Mesendoderm (in vitro differentiated cells): ENCODE data around the gene SAMD11.
"Not testable (repeated sequence)": the region's sequence is repeated elsewhere in the genome, so short reads cannot be mapped to it uniquely, and the experiment has no call there.

Source experiments
- DNase-seq: peaks from one replicate; pipeline ENCODE4 v3.0.0; 2013
- H2AK5ac ChIP-seq: 2 replicates; pipeline ENCODE4 v1.6.1; 2013; ENCODE audit warnings: low read length, inconsistent platforms
- H2BK120ac ChIP-seq: 2 replicates; pipeline ENCODE4 v1.6.1; 2013; ENCODE audit warnings: low read depth, mild to moderate bottlenecking, low read length, moderate library complexity, mixed read lengths
- H2BK15ac ChIP-seq: replicated peaks from 2 replicates; pipeline ENCODE4 v1.6.1; 2013; ENCODE audit warnings: low read depth, mild to moderate bottlenecking, moderate library complexity
- H2BK5ac ChIP-seq: 2 replicates; pipeline ENCODE4 v1.6.1; 2013; ENCODE audit warnings: low read length, inconsistent platforms
- H3K18ac ChIP-seq: 2 replicates; pipeline ENCODE4 v1.6.1; 2013; ENCODE audit warnings: mild to moderate bottlenecking, low read length, mixed read lengths
- H3K23ac ChIP-seq: one replicate; pipeline ENCODE4 v1.6.1; 2013; ENCODE audit warnings: low read length
- H3K27ac ChIP-seq: 2 replicates; pipeline ENCODE4 v1.5.1; 2013; ENCODE audit warnings: low read depth, mild to moderate bottlenecking, inconsistent platforms, low read length, moderate library complexity
- H3K27me3 ChIP-seq: 2 replicates; pipeline ENCODE4 v1.6.1; 2013; ENCODE audit warnings: low read length, control low read depth, mild to moderate bottlenecking, inconsistent platforms; ENCODE audit not compliant: insufficient read depth, poor library complexity
- H3K36me3 ChIP-seq: 2 replicates; pipeline ENCODE4 v1.6.1; 2013; ENCODE audit warnings: low read length, inconsistent platforms; ENCODE audit not compliant: control insufficient read depth, insufficient read depth
- H3K4ac ChIP-seq: one replicate; pipeline ENCODE4 v1.6.1; 2013; ENCODE audit warnings: low read depth, mild to moderate bottlenecking, low read length, moderate library complexity
- H3K4me1 ChIP-seq: 2 replicates; pipeline ENCODE4 v1.6.1; 2013; ENCODE audit warnings: low read depth, low read length, inconsistent platforms; ENCODE audit not compliant: control insufficient read depth
- H3K4me2 ChIP-seq: 2 replicates; pipeline ENCODE4 v1.6.1; 2013; ENCODE audit warnings: low read length
- H3K4me3 ChIP-seq: 2 replicates; pipeline ENCODE4 v1.5.1; 2013; ENCODE audit warnings: mild to moderate bottlenecking, low read length
- H3K56ac ChIP-seq: one replicate; pipeline ENCODE4 v1.6.1; 2013; ENCODE audit warnings: low read length
- H3K79me1 ChIP-seq: 2 replicates; pipeline ENCODE4 v1.6.1; 2013; ENCODE audit warnings: low read length, inconsistent platforms
- H3K79me2 ChIP-seq: 2 replicates; pipeline ENCODE4 v1.6.1; 2013; ENCODE audit warnings: mild to moderate bottlenecking, low read length; ENCODE audit not compliant: control insufficient read depth, insufficient read depth
- H3K9ac ChIP-seq: 2 replicates; pipeline ENCODE4 v1.6.1; 2013; ENCODE audit warnings: low read length, inconsistent platforms
- H4K5ac ChIP-seq: one replicate; pipeline ENCODE4 v1.6.1; 2013; ENCODE audit warnings: low read length
- H4K8ac ChIP-seq: one replicate; pipeline ENCODE4 v1.6.1; 2013; ENCODE audit warnings: low read depth, mild to moderate bottlenecking, control low read depth, low read length, moderate library complexity
- WGBS: extraction: QIAGEN DNeasy Blood & Tissue Kit; methylation state at CpG from one replicate; pipeline ENCODE4 v1.1.7; 2013; ENCODE audit warnings: low lambda C conversion rate, missing lambda C conversion rate; ENCODE audit not compliant: insufficient coverage; ENCODE audit errors: extremely low coverage; 5-methylcytosine and 5-hydroxymethylcytosine counted together

Gene SAMD11

GRCh38 chr1:943545-944340 lies 20.0 kb downstream of the SAMD11 start:
- no peak overlapping the region for H2AK5ac ChIP-seq
- peak overlapping the region; percentile 43 for H3K56ac ChIP-seq
- H3K4me1 ChIP-seq, result peaks cover 7% of the 10 kb centered on the region
- H3K36me3 ChIP-seq, result peaks cover 5% of the 10 kb centered on the region
- no peak for DNase-seq
- no CpG with 5 or more reads among the region's 27 CpGs for WGBS
- peak overlapping the region; percentile 0 for H3K18ac ChIP-seq
- H3K9ac ChIP-seq, result peak overlapping the region; percentile 18
- H2BK120ac ChIP-seq, result no peak overlapping the region
- no peaks in the 10 kb centered on the region for H3K79me2 ChIP-seq
- no peak overlapping the region for H4K5ac ChIP-seq
- no peaks in the 10 kb centered on the region for H3K27me3 ChIP-seq
- no peak overlapping the region for H3K27ac ChIP-seq
- H2BK5ac ChIP-seq, result no peak overlapping the region
- H4K8ac ChIP-seq, result no peak overlapping the region
- H3K4me3 ChIP-seq, result no peak overlapping the region
- no peak overlapping the region for H3K4me2 ChIP-seq
- no peaks in the 10 kb centered on the region for H3K79me1 ChIP-seq
- H3K4ac ChIP-seq, result peak overlapping the region; percentile 97
- H2BK15ac ChIP-seq, result no peak overlapping the region
- H3K23ac ChIP-seq, result no peak overlapping the region

- H2AK5ac ChIP-seq, result no peak overlapping the region
- no peak overlapping the region for H3K18ac ChIP-seq
- no peak overlapping the region for H3K27ac ChIP-seq
- no peak overlapping the region for H4K8ac ChIP-seq
- H3K79me2 ChIP-seq, result no peaks in the 10 kb centered on the region
- DNase-seq, result no peak
- H3K36me3 ChIP-seq, result peaks cover 5% of the 10 kb centered on the region
- H3K4me2 ChIP-seq, result no peak overlapping the region
- H3K4me1 ChIP-seq, result peaks cover 3% of the 10 kb centered on the region
- no peak overlapping the region for H3K9ac ChIP-seq
- H2BK15ac ChIP-seq, result no peak overlapping the region
- H3K4me3 ChIP-seq, result no peak overlapping the region
- no peaks in the 10 kb centered on the region for H3K79me1 ChIP-seq
- H3K27me3 ChIP-seq, result no peaks in the 10 kb centered on the region
- WGBS, result no CpG with 5 or more reads among the region's 28 CpGs
- no peak overlapping the region for H3K56ac ChIP-seq
- H2BK120ac ChIP-seq, result no peak overlapping the region
- no peak overlapping the region for H2BK5ac ChIP-seq
- H3K23ac ChIP-seq, result no peak overlapping the region
- H3K4ac ChIP-seq, result no peak overlapping the region
- H4K5ac ChIP-seq, result no peak overlapping the region
These were observed 20.9 kb downstream of the SAMD11 start for GRCh38 chr1:944341-945325.

- peaks cover 7% of the 10 kb centered on the region for H3K79me1 ChIP-seq
- no peaks in the 10 kb centered on the region for H3K27me3 ChIP-seq
- WGBS, result no CpG with 5 or more reads among the region's 29 CpGs
- no peak overlapping the region for H3K56ac ChIP-seq
- no peak for DNase-seq
- no peak overlapping the region for H4K8ac ChIP-seq
- no peak overlapping the region for H2AK5ac ChIP-seq
- H3K36me3 ChIP-seq, result peaks cover 16% of the 10 kb centered on the region
- no peak overlapping the region for H3K4me2 ChIP-seq
- no peak overlapping the region for H2BK15ac ChIP-seq
- H4K5ac ChIP-seq, result no peak overlapping the region
- no peak overlapping the region for H3K9ac ChIP-seq
- no peak overlapping the region for H3K27ac ChIP-seq
- H3K4ac ChIP-seq, result no peak overlapping the region
- H3K18ac ChIP-seq, result no peak overlapping the region
- H2BK120ac ChIP-seq, result no peak overlapping the region
- H3K4me1 ChIP-seq, result no peaks in the 10 kb centered on the region
- H3K79me2 ChIP-seq, result no peaks in the 10 kb centered on the region
- no peak overlapping the region for H2BK5ac ChIP-seq
- no peak overlapping the region for H3K4me3 ChIP-seq
- H3K23ac ChIP-seq, result no peak overlapping the region
These were observed 22.2 kb downstream of the SAMD11 start for GRCh38 chr1:945688-946556.

GRCh38 chr1:946811-947210 lies 23.1 kb downstream of the SAMD11 start:
- H3K27me3 ChIP-seq, H3K79me1 ChIP-seq, H3K4ac ChIP-seq, H3K56ac ChIP-seq, H3K27ac ChIP-seq, H3K79me2 ChIP-seq, H2BK5ac ChIP-seq, H3K4me2 ChIP-seq, H3K9ac ChIP-seq, H2BK120ac ChIP-seq, H3K23ac ChIP-seq, H3K4me1 ChIP-seq, H3K4me3 ChIP-seq, H4K5ac ChIP-seq, H2AK5ac ChIP-seq, H4K8ac ChIP-seq, H3K18ac ChIP-seq, DNase-seq, H2BK15ac ChIP-seq: not testable (repeated sequence)
- peaks cover 17% of the 10 kb centered on the region for H3K36me3 ChIP-seq
- no CpG with 5 or more reads among the region's 13 CpGs for WGBS

GRCh38 chr1:947958-948357 lies 24.2 kb downstream of the SAMD11 start:
- H4K8ac ChIP-seq, result no peak overlapping the region
- no CpG with 5 or more reads among the region's 15 CpGs for WGBS
- H3K27me3 ChIP-seq, result no peaks in the 10 kb centered on the region
- no peak overlapping the region for H2BK5ac ChIP-seq
- peaks cover 7% of the 10 kb centered on the region for H3K79me1 ChIP-seq
- H3K36me3 ChIP-seq, result peaks cover 21% of the 10 kb centered on the region
- no peak for DNase-seq
- H3K9ac ChIP-seq, result no peak overlapping the region
- H3K4me2 ChIP-seq, result no peak overlapping the region
- no peak overlapping the region for H3K4me3 ChIP-seq
- no peak overlapping the region for H3K27ac ChIP-seq
- H3K56ac ChIP-seq, result no peak overlapping the region
- H3K4me1 ChIP-seq, result no peaks in the 10 kb centered on the region
- H3K4ac ChIP-seq, result no peak overlapping the region
- H2BK15ac ChIP-seq, result no peak overlapping the region
- H4K5ac ChIP-seq, result no peak overlapping the region
- H2AK5ac ChIP-seq, result no peak overlapping the region
- no peak overlapping the region for H3K18ac ChIP-seq
- no peak overlapping the region for H2BK120ac ChIP-seq
- no peak overlapping the region for H3K23ac ChIP-seq
- H3K79me2 ChIP-seq, result no peaks in the 10 kb centered on the region
